ENCODE measurements around the gene PDE9A.

DNA sequence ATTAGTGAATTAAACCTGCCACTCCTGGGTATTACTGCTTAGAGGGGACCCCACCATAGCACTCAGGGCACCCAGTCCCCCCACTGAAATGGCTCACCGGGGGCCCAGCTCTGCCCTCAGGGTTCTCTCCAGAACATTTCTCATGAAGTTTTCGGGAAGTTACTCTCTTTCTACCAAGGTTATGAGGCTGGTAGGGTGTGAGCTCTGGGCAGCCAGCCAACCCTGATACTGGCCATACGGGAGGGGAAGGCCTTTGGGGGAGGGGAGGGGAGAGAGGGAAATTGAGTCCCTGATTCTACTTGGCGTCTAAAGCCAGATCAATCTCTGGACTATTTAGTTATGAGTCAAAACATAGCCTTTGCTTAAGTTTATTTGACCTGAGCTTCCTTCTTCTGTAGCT lies 12.9 kb upstream of the PDE9A start:
- TF ChIP-seq, protein P1, sequence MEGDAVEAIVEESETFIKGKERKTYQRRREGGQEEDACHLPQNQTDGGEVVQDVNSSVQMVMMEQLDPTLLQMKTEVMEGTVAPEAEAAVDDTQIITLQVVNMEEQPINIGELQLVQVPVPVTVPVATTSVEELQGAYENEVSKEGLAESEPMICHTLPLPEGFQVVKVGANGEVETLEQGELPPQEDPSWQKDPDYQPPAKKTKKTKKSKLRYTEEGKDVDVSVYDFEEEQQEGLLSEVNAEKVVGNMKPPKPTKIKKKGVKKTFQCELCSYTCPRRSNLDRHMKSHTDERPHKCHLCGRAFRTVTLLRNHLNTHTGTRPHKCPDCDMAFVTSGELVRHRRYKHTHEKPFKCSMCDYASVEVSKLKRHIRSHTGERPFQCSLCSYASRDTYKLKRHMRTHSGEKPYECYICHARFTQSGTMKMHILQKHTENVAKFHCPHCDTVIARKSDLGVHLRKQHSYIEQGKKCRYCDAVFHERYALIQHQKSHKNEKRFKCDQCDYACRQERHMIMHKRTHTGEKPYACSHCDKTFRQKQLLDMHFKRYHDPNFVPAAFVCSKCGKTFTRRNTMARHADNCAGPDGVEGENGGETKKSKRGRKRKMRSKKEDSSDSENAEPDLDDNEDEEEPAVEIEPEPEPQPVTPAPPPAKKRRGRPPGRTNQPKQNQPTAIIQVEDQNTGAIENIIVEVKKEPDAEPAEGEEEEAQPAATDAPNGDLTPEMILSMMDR (IDR thresholded peaks at IDR 0.05), result no peak
- no peak for TF ChIP-seq POLR2A (IDR thresholded peaks at IDR 0.05)
